SK-N-SH treated with all-trans-retinoic acid at 6 μM for 48 hours (cell line): ENCODE data around the gene ASCL3.

Source experiments
- ATAC-seq: fragments of 200-7000 bp; cut with Tn5 transposase; 3 replicates; pipeline ENCODE4 v1.9.1; 2020; ENCODE audit warnings: mild to moderate bottlenecking, moderate library complexity
- ARNTL ChIP-seq: fragments of 450-650 bp; formaldehyde crosslinking; IDR thresholded peaks from 2 replicates; pipeline ENCODE4 v1.5.0; 2020; ENCODE audit warnings: low read depth, mild to moderate bottlenecking, moderate library complexity, borderline replicate concordance
- BACH2 ChIP-seq: fragments of 250-450 bp; sonication (Bioruptor Pico); IDR thresholded peaks from 2 replicates; pipeline ENCODE4 v1.9.0; 2021; ENCODE audit warnings: mild to moderate bottlenecking, borderline replicate concordance
- CSDC2 ChIP-seq: fragments of 250-450 bp; sonication (Bioruptor Pico); IDR thresholded peaks from 2 replicates; pipeline ENCODE4 v1.5.0; 2020; ENCODE audit warnings: mild to moderate bottlenecking, moderate library complexity
- ISL1 ChIP-seq: fragments of 250-450 bp; sonication (Bioruptor Pico); IDR thresholded peaks from 2 replicates; pipeline ENCODE4 v2.1.2; 2022; ENCODE audit warnings: mild to moderate bottlenecking, moderate library complexity
- OSR1 ChIP-seq: fragments of 250-450 bp; sonication (Bioruptor Pico); IDR thresholded peaks from 2 replicates; pipeline ENCODE4 v1.8.0; 2022; ENCODE audit warnings: moderate library complexity, mild to moderate bottlenecking, inconsistent platforms
- PPARA ChIP-seq: fragments of 250-450 bp; sonication (Bioruptor Pico); IDR thresholded peaks from 2 replicates; pipeline ENCODE4 v1.5.0; 2020; ENCODE audit warnings: mild to moderate bottlenecking, borderline replicate concordance
- RARB ChIP-seq: fragments of 250-450 bp; sonication (Bioruptor Pico); IDR thresholded peaks from 2 replicates; pipeline ENCODE4 v1.8.0; 2021; ENCODE audit warnings: mild to moderate bottlenecking, moderate library complexity
- SNAI2 ChIP-seq: fragments of 250-450 bp; sonication (Bioruptor Pico); IDR thresholded peaks from 2 replicates; pipeline ENCODE4 v1.5.0; 2020; ENCODE audit warnings: mild to moderate bottlenecking, moderate library complexity
- TCF4 ChIP-seq: fragments of 250-450 bp; sonication (Bioruptor Pico); IDR thresholded peaks from 2 replicates; pipeline ENCODE4 v1.8.0; 2021; ENCODE audit warnings: mild to moderate bottlenecking, moderate library complexity, borderline replicate concordance
- TOX ChIP-seq: fragments of 250-450 bp; sonication (Bioruptor Pico); IDR thresholded peaks from 2 replicates; pipeline ENCODE4 v1.8.0; 2021; ENCODE audit warnings: mild to moderate bottlenecking, moderate library complexity, borderline replicate concordance
- ZC3H10 ChIP-seq: fragments of 250-450 bp; sonication (Bioruptor Pico); IDR thresholded peaks from 2 replicates; pipeline ENCODE4 v1.5.1; 2021; ENCODE audit warnings: mild to moderate bottlenecking, moderate library complexity
- ZFP3 ChIP-seq: fragments of 250-450 bp; sonication (Bioruptor Pico); IDR thresholded peaks from 2 replicates; pipeline ENCODE4 v1.5.0; 2020; ENCODE audit warnings: mild to moderate bottlenecking, moderate library complexity
- ZFP30 ChIP-seq: fragments of 450-650 bp; formaldehyde crosslinking; IDR thresholded peaks from 2 replicates; pipeline ENCODE4 v1.5.0; 2022; ENCODE audit warnings: mild to moderate bottlenecking, moderate library complexity
- ZNF565 ChIP-seq: fragments of 450-650 bp; formaldehyde crosslinking; conservative IDR thresholded peaks from 2 replicates; pipeline ENCODE4 v1.5.0; 2020; ENCODE audit warnings: low read depth, mild to moderate bottlenecking, moderate library complexity
- ZNF70 ChIP-seq: fragments of 450-650 bp; formaldehyde crosslinking; IDR thresholded peaks from 2 replicates; pipeline ENCODE4 v1.5.0; 2020; ENCODE audit warnings: mild to moderate bottlenecking, moderate library complexity
- ZNF8 ChIP-seq: fragments of 450-650 bp; formaldehyde crosslinking; IDR thresholded peaks from 2 replicates; pipeline ENCODE4 v1.5.0; 2020; ENCODE audit warnings: mild to moderate bottlenecking, moderate library complexity
- TF ChIP-seq, protein P1 (sequence below): fragments of 250-450 bp; sonication (Bioruptor Pico); IDR thresholded peaks from 2 replicates; pipeline ENCODE4 v1.8.0; 2021; ENCODE audit warnings: low read depth, mild to moderate bottlenecking, moderate library complexity, borderline replicate concordance
- TF ChIP-seq, protein P2 (sequence below): fragments of 250-450 bp; sonication (Bioruptor Pico); IDR thresholded peaks from 2 replicates; pipeline ENCODE4 v1.5.0; 2020; ENCODE audit warnings: mild to moderate bottlenecking, moderate library complexity
- TF ChIP-seq, protein P3 (sequence below): fragments of 250-450 bp; sonication (Bioruptor Pico); IDR thresholded peaks from 2 replicates; pipeline ENCODE4 v1.5.1; 2021; ENCODE audit warnings: mild to moderate bottlenecking, moderate library complexity

The ASCL3 gene

DNA sequence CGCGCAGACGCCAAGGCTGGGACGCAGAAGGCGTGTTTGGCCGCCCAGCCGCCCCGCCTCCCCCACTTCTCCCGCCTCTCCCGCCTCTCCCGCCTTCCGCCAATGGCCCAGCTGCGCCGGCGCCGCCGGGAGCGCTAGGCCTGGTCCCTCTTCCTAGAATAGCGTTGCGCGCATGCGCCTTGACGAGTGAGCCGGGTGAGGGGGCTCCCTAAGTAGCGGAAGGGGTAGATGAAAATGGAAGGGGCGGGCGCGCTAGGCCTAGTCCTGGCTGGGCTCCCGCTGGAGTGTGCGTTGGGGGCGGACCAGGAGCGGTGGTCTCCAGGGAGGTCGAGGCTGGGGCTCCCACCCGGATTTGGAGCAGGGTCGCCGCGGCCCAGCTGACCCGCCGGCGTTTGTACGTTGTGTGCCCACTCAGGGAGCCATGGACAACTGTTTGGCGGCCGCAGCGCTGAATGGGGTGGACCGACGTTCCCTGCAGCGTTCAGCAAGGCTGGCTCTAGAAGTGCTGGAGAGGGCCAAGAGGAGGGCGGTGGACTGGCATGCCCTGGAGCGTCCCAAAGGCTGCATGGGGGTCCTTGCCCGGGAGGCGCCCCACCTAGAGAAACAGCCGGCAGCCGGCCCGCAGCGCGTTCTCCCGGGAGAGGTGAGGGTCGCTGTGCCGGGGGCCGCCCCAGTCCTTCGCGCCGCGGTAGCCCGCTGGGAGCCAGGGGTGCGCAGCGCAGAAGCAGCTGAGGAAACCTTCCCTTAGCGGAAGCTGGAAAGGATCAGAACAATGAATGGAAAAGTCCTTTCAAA is 31.6 kb downstream of the ASCL3 start, which contains the start of gene AKIP1:
Gene AKIP1 (plus strand): TSS at position 161 of the 795 bp plus-strand sequence. CDS start 261 bp downstream, at position 422.
- peak; percentile 89 for ATAC-seq
- TF ChIP-seq SNAI2 (CRISPR knock-in tag) = no peak
- no peak for TF ChIP-seq ZNF8 (CRISPR knock-in tag)
- TF ChIP-seq, protein P1, sequence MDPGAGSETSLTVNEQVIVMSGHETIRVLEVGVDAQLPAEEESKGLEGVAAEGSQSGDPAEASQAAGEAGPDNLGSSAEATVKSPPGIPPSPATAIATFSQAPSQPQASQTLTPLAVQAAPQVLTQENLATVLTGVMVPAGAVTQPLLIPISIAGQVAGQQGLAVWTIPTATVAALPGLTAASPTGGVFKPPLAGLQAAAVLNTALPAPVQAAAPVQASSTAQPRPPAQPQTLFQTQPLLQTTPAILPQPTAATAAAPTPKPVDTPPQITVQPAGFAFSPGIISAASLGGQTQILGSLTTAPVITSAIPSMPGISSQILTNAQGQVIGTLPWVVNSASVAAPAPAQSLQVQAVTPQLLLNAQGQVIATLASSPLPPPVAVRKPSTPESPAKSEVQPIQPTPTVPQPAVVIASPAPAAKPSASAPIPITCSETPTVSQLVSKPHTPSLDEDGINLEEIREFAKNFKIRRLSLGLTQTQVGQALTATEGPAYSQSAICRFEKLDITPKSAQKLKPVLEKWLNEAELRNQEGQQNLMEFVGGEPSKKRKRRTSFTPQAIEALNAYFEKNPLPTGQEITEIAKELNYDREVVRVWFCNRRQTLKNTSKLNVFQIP (CRISPR knock-in tag) = no peak
- no peak for TF ChIP-seq ZFP30 (CRISPR knock-in tag)
- no peak for TF ChIP-seq BACH2 (CRISPR knock-in tag)
- no peak for TF ChIP-seq ZC3H10 (CRISPR knock-in tag)
- no peak for TF ChIP-seq PPARA (CRISPR knock-in tag)
- TF ChIP-seq ZNF565 (CRISPR knock-in tag) = no peak
- no peak for TF ChIP-seq ISL1
- TF ChIP-seq, protein P2, sequence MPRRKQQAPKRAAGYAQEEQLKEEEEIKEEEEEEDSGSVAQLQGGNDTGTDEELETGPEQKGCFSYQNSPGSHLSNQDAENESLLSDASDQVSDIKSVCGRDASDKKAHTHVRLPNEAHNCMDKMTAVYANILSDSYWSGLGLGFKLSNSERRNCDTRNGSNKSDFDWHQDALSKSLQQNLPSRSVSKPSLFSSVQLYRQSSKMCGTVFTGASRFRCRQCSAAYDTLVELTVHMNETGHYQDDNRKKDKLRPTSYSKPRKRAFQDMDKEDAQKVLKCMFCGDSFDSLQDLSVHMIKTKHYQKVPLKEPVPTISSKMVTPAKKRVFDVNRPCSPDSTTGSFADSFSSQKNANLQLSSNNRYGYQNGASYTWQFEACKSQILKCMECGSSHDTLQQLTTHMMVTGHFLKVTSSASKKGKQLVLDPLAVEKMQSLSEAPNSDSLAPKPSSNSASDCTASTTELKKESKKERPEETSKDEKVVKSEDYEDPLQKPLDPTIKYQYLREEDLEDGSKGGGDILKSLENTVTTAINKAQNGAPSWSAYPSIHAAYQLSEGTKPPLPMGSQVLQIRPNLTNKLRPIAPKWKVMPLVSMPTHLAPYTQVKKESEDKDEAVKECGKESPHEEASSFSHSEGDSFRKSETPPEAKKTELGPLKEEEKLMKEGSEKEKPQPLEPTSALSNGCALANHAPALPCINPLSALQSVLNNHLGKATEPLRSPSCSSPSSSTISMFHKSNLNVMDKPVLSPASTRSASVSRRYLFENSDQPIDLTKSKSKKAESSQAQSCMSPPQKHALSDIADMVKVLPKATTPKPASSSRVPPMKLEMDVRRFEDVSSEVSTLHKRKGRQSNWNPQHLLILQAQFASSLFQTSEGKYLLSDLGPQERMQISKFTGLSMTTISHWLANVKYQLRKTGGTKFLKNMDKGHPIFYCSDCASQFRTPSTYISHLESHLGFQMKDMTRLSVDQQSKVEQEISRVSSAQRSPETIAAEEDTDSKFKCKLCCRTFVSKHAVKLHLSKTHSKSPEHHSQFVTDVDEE (CRISPR knock-in tag) = no peak
- no peak for TF ChIP-seq ARNTL (CRISPR knock-in tag)
- no peak for TF ChIP-seq CSDC2 (CRISPR knock-in tag)
- TF ChIP-seq, protein P3, sequence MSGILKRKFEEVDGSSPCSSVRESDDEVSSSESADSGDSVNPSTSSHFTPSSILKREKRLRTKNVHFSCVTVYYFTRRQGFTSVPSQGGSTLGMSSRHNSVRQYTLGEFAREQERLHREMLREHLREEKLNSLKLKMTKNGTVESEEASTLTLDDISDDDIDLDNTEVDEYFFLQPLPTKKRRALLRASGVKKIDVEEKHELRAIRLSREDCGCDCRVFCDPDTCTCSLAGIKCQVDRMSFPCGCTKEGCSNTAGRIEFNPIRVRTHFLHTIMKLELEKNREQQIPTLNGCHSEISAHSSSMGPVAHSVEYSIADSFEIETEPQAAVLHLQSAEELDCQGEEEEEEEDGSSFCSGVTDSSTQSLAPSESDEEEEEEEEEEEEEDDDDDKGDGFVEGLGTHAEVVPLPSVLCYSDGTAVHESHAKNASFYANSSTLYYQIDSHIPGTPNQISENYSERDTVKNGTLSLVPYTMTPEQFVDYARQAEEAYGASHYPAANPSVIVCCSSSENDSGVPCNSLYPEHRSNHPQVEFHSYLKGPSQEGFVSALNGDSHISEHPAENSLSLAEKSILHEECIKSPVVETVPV (CRISPR knock-in tag) = no peak
- no peak for TF ChIP-seq ZFP3 (CRISPR knock-in tag)
- no peak for TF ChIP-seq TCF4 (CRISPR knock-in tag)
- TF ChIP-seq, all 23 proteins: peak for 0

DNA sequence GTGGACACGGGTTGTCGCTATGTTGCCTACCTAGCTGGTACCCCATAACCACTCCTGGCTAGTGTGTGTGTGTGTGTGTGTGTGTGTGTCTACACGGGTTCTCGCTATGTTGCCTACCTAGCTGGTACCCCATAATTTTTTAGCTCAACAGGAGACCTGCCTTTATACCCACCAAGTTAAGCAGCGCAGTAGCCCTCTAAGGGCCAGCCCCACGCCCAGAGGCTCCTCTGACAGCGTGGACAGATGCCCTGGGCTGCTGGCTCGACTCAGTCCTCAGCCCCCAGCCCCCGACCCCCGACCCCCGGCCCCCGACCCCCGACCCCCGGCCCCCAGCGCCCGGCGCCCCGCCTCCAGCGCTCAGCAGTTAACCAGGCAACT is 32.2 kb downstream of the ASCL3 start:
- ATAC-seq = peak; percentile 18
- no peak for TF ChIP-seq ISL1
- no peak for TF ChIP-seq SNAI2 (CRISPR knock-in tag)
- TF ChIP-seq TOX (CRISPR knock-in tag) = no peak
- no peak for TF ChIP-seq PPARA (CRISPR knock-in tag)
- TF ChIP-seq ZFP3 (CRISPR knock-in tag) = no peak
- no peak for TF ChIP-seq ZC3H10 (CRISPR knock-in tag)
- no peak for TF ChIP-seq ZNF70 (CRISPR knock-in tag)
- TF ChIP-seq OSR1 (CRISPR knock-in tag) = no peak
- no peak for TF ChIP-seq RARB (CRISPR knock-in tag)
- TF ChIP-seq, protein P2 (CRISPR knock-in tag) = no peak
- TF ChIP-seq ARNTL (CRISPR knock-in tag) = no peak
- TF ChIP-seq BACH2 (CRISPR knock-in tag) = no peak

DNA sequence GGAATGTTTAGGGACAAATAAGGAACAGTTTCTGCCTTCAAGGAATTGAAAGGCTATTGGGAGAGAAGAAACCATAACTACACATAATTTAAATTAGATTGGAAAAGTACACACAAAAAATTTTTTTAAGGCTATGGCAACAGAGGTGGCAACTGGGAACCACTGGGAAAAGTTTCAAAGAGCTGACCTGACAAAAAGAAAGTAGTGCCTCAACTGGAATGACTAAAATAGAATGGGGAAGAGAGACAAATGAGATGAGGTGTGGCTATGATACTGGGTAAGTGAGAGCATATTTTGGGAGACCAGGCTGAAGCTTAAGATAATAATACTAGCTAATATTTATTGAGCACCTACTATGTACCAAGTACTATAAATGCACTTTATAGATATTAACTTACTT is 34.7 kb downstream of the ASCL3 start:
- TF ChIP-seq, protein P2 (CRISPR knock-in tag) = no peak
- no peak for TF ChIP-seq OSR1 (CRISPR knock-in tag)
- ATAC-seq = no peak
